GM19324 (cell line): ENCODE measurements around the gene CR2.
"Not testable (repeated sequence)": the region's sequence is repeated elsewhere in the genome, so short reads cannot be mapped to it uniquely, and the experiment has no call there.

Source experiments
- ATAC-seq: cut with Tn5 transposase; IDR thresholded peaks from one replicate; pipeline ENCODE4 v1.9.1; 2021; ENCODE audit warnings: mild to moderate bottlenecking, moderate library complexity; ENCODE audit not compliant: unreplicated experiment, low FRiP score

CR2 gene

DNA sequence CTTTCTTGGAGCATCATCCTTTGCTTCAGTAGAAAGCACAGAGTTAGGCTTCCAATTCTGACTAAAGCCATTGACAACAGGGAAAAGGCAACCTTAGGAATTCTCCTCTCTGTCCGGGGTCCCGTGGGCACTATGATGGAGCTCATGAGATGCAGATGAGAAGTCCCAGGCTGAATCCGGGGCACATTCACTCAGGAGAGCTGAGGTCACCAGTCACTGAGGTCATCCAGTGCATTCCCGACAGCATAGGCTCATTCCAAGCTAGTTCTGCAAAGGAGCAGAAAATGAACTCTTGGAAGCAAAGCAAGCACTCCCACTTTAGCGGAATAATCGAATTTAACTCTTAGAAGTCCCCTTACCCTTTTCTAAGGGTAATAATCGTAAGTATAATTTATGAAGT, 48.6 kb downstream of the CR2 start:
- no peak for ATAC-seq

DNA sequence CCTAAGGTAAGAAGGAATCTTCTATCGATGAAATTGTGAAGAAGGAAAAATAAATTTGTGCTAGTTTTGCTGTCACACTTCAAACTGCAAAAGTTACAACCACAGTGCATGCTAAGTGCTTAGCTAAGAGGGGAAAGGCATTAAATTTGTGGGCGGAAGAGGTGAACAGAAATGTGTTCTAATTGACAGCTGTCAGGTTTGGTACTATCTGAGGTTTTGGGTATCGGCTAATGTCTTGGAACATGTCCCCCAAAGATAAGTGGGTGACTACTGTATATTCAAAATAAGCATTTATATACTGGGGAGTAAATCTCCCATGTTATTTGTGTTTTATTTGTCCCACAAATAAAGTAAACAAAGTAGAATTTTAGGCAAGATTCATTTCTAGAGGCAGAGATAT, 49.8 kb downstream of the CR2 start:
- no peak for ATAC-seq

DNA sequence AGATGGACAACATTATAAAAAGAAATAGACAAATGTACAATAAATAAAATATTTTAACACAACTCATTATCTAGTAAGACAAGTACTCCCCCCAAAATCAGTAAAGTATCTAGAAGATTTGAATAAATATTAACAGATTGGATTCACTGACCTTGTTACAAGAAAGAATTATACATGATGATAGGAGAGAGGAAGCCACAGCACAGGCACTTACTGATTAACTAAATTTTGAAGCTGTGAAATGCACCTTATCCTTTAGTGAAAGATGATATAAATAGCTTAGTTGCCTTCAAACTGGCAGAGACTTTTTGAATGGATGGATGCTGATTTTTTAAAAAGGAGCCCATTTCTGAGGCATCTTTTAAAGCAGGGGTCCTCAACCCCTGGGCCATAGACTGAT, 50.3 kb downstream of the CR2 start:
- no peak for ATAC-seq

DNA sequence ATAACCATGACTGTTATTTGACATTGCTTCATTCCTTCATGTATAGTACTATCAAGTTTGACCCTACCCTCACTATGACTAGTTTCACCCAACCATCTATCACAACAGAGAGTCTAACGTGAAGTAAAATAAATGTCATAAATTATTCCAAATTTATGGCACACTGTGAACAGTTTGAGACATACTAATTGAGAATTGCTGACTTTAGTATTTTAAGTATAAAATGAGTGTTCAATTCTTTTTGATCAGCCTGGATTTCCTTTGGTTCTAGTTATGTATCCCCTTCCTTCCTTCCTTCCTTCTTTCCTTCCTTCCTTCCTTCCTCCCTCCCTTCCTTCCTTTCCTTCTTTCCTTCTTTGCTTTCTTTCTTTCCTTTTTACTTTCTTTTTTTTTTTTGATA, 56.3 kb downstream of the CR2 start:
- no peak for ATAC-seq

DNA sequence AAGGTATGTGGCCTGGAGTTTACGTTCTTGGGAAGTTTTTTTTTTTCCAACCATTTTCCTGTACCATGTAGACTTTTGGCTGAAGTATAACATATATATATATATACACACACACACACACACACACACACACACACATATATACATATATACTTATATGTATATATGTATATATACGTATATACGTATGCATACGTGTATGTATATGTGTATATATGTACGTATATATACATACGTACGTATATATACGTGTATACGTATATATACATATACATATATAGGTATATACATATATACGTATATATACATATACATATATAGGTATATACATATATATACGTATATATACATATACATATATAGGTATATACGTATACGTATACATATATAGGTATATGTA, 60.8 kb downstream of the CR2 start:
- no peak for ATAC-seq

DNA sequence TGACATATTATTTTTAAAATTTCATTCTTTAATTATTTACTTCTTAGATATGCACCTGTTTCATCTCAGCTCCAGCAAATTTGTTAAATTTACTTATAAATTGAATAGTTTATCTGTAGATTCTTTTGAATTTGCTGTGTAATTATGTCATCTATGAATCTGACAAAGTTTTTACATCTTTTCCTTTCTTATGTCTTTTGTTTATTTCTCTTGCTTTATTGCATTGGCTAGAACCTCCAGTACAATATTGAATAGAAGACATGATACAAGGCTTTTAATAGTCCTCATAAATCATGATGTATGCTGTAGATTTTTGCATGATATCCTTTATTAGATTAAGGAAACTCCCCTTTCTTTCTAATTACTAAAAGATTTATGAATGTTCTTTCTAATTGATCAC, 62.6 kb downstream of the CR2 start:
- ATAC-seq: no peak

DNA sequence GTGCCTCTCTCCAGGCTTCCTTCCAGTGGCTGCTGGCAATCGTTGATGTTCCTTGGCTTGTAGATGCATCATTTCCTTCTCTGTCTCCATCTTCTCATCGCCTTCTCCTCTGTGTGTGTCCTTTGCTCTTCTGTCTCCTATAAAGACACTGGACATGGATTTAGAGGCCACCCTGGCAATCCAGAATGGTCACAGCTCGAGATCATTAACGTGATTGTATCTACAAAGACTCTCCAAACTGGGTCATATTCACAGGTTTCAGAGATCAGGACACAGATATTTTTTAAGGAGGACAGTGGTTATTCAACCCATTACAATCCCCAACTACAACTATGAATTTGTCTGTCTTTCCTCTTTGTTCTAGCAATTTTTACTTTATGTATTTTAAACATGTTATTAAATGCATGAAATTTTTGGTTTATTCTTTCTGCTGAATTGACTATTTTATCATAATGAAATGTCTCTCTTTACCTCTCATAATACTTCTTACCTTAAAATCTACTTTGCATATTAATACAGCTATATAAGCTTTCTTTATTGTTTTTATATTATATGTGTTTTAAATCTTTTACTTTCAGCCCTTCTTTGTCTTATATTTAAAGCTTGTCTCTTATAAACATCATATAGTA, 64.6 kb downstream of the CR2 start:
- no peak for ATAC-seq

DNA sequence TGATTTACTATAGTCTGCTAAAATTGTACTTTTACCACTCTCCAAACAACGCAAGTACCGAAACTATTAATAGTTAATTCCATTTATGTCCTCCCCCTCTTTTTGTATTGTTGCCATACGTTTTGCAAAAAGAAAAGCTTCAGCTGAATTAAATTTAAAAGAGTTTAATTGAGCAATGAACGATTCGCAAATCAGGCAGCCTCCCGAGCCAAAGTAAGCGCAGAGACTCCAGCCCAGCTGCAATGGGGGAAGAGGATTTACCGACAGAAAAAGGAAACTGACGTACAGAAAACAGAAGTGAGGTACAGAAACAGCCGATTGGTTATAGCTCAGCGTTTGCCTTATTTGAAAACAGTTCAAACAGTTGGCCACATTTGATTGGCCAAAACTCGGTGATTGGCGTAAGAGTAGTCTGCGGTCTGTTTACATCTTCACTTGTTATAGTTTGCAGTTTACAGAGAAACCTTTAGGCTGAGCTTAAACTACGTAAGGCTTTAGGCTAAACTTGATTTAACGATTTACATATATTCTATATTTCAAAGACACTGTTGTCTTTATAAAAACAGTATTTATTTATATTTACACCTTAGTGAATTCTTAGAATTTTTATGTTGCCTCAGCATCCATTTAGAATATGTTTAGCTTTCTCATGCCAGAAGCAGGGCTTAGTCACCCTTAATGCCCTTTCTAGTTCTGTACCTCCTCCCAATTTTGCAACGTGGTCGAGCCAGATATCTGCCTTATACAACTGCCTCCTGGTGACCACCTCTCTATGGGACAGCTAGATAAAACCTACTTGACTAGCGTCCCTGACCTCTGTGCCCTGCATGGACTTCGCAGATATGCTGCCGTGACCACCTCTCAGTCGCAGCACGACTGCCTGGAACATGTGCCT, 65.6 kb downstream of the CR2 start:
- no peak for ATAC-seq

DNA sequence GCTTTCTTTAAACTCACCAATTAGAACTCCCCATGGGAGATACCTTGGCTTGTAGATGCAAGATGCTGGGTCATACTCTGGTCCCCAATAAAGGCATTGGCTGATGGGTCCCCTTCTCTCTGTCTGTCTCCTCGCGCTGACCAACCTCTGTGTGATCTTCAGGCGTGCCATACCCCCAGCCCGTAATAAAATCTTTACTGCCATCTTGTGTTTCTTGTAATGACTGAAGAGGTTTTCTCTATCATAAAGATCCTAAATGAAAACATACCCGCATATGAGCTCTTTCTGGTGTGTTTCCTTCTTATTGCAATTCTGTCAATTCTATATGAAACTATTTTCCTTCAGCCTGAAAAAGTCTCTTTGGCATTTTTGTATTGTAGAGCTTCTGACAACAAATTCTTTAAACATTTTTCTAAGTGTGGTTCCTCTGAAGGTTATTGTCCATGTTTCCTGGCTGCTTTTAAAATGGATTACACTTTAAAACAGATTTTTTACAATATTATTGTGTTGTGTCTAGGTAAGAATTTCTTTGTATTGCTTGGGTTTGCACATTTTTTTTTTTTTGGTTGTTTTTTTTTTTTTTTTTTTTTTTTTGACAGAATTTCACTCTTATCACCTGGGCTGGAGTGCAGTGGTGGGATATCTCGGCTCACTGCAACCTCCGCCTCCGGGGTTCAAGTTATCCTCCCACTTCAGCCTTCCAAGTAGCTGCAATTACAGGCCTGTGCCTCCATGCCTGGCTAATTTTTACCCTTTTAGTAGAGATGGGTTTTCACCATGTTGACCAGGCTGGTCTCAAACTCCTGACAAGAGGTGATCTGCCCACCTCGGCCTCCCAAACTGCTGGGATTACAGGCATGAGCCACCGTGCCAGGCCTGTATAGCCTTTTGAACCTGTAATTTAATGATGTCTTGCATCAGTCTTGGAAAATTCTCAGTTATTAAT, 66.5 kb downstream of the CR2 start:
- ATAC-seq: not testable (repeated sequence)

DNA sequence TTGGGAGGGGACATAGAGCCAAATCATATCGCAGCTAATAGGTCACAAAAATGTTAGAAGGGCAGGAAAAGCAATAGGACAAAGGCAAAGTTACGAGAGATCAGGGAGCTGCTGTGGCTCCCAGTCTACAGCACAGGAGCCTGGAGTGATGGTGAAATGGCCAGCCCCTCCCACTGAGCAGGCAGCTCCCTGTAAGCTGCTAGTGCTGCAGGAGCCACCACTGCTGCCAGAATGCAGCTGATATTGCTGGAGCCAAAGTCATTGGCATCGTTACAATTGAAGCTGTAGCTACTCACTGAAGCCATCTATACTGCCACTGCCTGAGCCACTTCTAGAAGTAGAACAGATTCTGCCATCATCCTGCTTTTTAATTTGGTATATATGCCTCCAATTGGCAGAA, 71.1 kb downstream of the CR2 start:
- ATAC-seq: not testable (repeated sequence)

DNA sequence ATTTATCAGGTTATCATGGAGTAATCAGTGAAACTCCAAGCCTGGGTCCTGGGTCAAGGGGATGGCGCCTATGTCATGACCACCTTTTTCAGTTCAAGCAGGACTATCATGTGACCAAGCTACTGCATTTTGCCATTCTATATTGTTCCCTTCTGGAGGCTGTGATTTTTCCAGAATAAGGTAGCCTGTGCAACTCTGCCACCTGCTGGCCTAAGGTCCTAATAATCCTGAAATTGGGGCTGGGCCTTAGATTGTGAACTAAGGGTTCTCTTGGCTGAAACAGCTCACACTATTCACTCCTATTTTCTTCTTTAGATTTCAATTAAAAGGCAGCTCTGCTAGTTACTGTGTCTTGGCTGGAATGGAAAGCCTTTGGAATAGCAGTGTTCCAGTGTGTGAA, 74.3 kb downstream of the CR2 start:
- ATAC-seq: not testable (repeated sequence)

DNA sequence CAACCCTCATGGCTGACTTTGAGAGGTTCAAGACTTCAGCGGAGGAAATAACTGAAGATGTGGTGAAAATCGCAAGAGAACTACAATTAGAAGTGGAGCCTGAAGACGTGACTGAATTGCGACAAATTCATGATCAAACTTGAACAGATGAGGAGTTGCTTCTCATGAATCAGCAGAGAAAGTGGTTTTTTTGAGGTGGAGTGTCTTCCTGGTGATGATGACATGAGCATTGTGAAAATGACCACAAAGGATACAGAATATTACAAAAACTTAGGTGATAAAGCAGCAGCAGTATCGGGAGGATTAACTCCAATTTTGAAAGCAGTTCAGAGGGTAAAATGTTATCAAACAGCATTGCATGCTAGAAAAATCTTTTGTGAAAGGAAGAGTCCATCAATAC, 82.1 kb downstream of the CR2 start:
- not testable (repeated sequence) for ATAC-seq
